ENCODE measurements around the gene MALRD1.

MALRD1 gene

GRCh38 chr10:19638896-19639233 is 590.3 kb downstream of the MALRD1 start:
- Histone ChIP-seq H3F3A (ENCODE audit: insufficient read depth, low read length) (no peaks in the 10 kb centered on the region), H3K9ac (ENCODE audit: low read length) (no peak overlapping the region), H3K27ac (ENCODE audit: low read depth, low read length, poor library complexity, severe bottlenecking) (no peak overlapping the region), H3K79me2 (ENCODE audit: insufficient read depth, low read length) (no peaks in the 10 kb centered on the region), H3K4me2 (ENCODE audit: low read length) (peak overlapping the region; percentile 34; the same call in 1 of the 2 replicates), H3K9me2 (ENCODE audit: low read depth, low read length) (no peaks in the 10 kb centered on the region), H2AFZ (ENCODE audit: low read length) (no peak overlapping the region), H3K9me3 (ENCODE audit: low read length) (no peaks in the 10 kb centered on the region), H4K20me1 (ENCODE audit: insufficient read depth, low read length) (no peaks in the 10 kb centered on the region), H3K4me1 (ENCODE audit: insufficient read depth, low read length, severe bottlenecking) (no peaks in the 10 kb centered on the region), H3K27me3 (ENCODE audit: insufficient read depth, low read length) (no peaks in the 10 kb centered on the region), H3K4me3 (ENCODE audit: low read depth, low read length, poor library complexity, severe bottlenecking) (peak overlapping the region; percentile 39), H3K36me3 (ENCODE audit: insufficient read depth, low read length) (no peaks in the 10 kb centered on the region)
- TF ChIP-seq EZH2 (IDR thresholded peaks at IDR 0.05; ENCODE audit: borderline replicate concordance, low read length), result no peak
- TF ChIP-seq, protein P1, sequence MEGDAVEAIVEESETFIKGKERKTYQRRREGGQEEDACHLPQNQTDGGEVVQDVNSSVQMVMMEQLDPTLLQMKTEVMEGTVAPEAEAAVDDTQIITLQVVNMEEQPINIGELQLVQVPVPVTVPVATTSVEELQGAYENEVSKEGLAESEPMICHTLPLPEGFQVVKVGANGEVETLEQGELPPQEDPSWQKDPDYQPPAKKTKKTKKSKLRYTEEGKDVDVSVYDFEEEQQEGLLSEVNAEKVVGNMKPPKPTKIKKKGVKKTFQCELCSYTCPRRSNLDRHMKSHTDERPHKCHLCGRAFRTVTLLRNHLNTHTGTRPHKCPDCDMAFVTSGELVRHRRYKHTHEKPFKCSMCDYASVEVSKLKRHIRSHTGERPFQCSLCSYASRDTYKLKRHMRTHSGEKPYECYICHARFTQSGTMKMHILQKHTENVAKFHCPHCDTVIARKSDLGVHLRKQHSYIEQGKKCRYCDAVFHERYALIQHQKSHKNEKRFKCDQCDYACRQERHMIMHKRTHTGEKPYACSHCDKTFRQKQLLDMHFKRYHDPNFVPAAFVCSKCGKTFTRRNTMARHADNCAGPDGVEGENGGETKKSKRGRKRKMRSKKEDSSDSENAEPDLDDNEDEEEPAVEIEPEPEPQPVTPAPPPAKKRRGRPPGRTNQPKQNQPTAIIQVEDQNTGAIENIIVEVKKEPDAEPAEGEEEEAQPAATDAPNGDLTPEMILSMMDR (IDR thresholded peaks at IDR 0.05; ENCODE audit: low read length), result no peak

- Histone ChIP-seq H4K20me1 (ENCODE audit: insufficient read depth, low read length) (no peaks in the 10 kb centered on the region), H3F3A (ENCODE audit: insufficient read depth, low read length) (no peaks in the 10 kb centered on the region), H3K79me2 (ENCODE audit: insufficient read depth, low read length) (no peaks in the 10 kb centered on the region), H3K27ac (ENCODE audit: low read depth, low read length, poor library complexity, severe bottlenecking) (no peak overlapping the region), H3K27me3 (ENCODE audit: insufficient read depth, low read length) (no peaks in the 10 kb centered on the region), H3K9ac (ENCODE audit: low read length) (no peak overlapping the region), H2AFZ (ENCODE audit: low read length) (no peak overlapping the region), H3K4me1 (ENCODE audit: insufficient read depth, low read length, severe bottlenecking) (no peaks in the 10 kb centered on the region), H3K36me3 (ENCODE audit: insufficient read depth, low read length) (no peaks in the 10 kb centered on the region), H3K9me2 (ENCODE audit: low read depth, low read length) (no peaks in the 10 kb centered on the region), H3K4me3 (ENCODE audit: low read depth, low read length, poor library complexity, severe bottlenecking) (no peak overlapping the region), H3K4me2 (ENCODE audit: low read length) (no peak overlapping the region), H3K9me3 (ENCODE audit: low read length) (no peaks in the 10 kb centered on the region)
- no peak for TF ChIP-seq EZH2 (IDR thresholded peaks at IDR 0.05; ENCODE audit: borderline replicate concordance, low read length)
- TF ChIP-seq, protein P1 (IDR thresholded peaks at IDR 0.05; ENCODE audit: low read length), result no peak
Measured at GRCh38 chr10:19640566-19641263, 592.1 kb downstream of the MALRD1 start.

- H2AFZ ChIP-seq (ENCODE audit: low read length), result no peak overlapping the region
- H4K20me1 ChIP-seq (ENCODE audit: insufficient read depth, low read length), result no peaks in the 10 kb centered on the region
- no peaks in the 10 kb centered on the region for H3K79me2 ChIP-seq (ENCODE audit: insufficient read depth, low read length)
- no peaks in the 10 kb centered on the region for H3K9me2 ChIP-seq (ENCODE audit: low read depth, low read length)
- no peak overlapping the region for H3K27ac ChIP-seq (ENCODE audit: low read depth, low read length, poor library complexity, severe bottlenecking)
- H3K4me3 ChIP-seq (ENCODE audit: low read depth, low read length, poor library complexity, severe bottlenecking), result no peak overlapping the region
- H3K27me3 ChIP-seq (ENCODE audit: insufficient read depth, low read length), result no peaks in the 10 kb centered on the region
- H3K36me3 ChIP-seq (ENCODE audit: insufficient read depth, low read length), result no peaks in the 10 kb centered on the region
- no peaks in the 10 kb centered on the region for H3F3A ChIP-seq (ENCODE audit: insufficient read depth, low read length)
- H3K4me1 ChIP-seq (ENCODE audit: insufficient read depth, low read length, severe bottlenecking), result no peaks in the 10 kb centered on the region
- H3K4me2 ChIP-seq (ENCODE audit: low read length), result no peak overlapping the region
- H3K9me3 ChIP-seq (ENCODE audit: low read length), result no peaks in the 10 kb centered on the region
- no peak overlapping the region for H3K9ac ChIP-seq (ENCODE audit: low read length)
- TF ChIP-seq, protein P1 (IDR thresholded peaks at IDR 0.05; ENCODE audit: low read length), result no peak
- TF ChIP-seq EZH2 (IDR thresholded peaks at IDR 0.05; ENCODE audit: borderline replicate concordance, low read length), result no peak
Measured at GRCh38 chr10:19651549-19651948, 602.9 kb downstream of the MALRD1 start.

All from OCI-LY1 (cell line).